Activated CD4-positive, alpha-beta T cell treated with anti-CD3 and anti-CD28 coated beads for 24 hours (primary cell): ENCODE measurements around the gene PPP2R2B.

Experiments
- DNase-seq, 2 donors: peaks; one replicate each; pipeline ENCODE4 v3.0.0-alpha.2; 2020; ENCODE audit warnings: low read depth in 2 of 2

Gene PPP2R2B

DNA sequence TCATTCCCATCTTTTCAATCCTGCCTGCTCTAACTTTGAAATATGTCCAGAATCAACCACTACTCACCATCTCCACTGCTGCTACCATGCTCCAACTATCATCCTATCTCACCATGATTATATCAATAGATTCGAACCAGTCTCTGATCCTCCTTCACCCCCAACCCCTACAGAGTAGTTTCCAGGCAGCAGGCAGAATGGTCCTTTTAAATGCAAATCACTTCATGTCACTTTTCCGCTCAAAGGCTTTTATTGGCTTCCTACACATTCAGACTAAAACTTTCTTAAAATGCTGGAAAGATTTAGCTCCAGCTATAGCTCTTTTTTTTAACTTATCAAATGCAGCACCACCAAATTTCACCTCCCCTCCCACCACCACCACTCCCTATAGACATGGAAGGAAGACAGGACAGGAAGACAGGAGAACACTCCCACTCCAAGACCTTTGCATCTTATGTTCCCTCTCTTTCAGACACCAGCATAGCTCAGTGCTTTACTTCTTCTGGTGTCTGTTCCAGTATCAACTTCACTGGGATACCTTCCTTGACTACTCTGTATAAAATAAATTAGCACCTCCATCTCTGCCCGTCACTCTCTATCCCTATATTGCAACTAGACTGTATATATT lies 9.9 kb upstream of the PPP2R2B start:
- DNase-seq: no peak

DNA sequence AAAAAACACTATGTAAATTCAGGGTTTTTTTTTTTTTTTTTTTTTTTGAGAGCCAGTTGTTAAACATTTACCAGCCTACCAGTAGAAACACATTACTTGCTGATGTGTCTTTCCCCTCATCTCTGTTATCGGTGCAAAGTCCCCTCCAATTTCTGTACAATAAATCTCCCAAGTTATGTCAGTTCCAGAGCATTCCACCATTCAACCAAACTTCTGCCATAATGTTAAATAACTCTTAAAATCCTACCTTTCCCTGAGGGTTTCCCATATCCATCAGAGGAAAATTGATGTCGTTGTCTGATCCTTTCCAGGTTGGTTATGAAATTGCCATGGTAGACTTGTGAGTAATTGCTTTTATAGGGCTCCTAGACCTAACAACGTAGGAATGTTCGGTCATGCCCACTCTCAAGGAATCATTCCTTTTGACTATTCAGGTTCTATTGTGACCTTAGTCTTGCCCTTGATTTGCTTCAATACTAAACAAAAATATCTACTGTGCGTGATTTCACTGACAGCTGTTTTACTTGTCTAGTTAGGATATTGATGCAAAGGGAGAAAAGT lies 5.6 kb upstream of the PPP2R2B start:
- no peak for DNase-seq

DNA sequence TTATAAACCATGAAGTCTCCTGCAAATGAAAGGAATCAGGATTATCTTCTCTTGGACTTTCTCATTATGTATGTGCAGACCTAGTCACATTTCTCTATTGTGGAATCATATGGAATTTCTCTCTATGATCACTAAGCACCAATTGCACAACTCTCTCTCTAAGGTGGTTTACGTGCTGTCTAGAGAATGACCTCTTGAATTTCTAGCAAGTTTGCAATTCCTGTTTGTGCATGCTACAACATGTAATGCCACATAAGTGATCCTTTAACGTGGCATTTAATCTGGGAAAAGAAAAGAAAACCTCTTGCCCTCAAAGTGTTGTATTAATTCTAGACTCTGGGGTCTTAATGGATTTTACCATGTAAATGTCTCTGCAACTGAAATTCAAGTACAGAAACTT lies 5.0 kb upstream of the PPP2R2B start:
- DNase-seq: no peak

DNA sequence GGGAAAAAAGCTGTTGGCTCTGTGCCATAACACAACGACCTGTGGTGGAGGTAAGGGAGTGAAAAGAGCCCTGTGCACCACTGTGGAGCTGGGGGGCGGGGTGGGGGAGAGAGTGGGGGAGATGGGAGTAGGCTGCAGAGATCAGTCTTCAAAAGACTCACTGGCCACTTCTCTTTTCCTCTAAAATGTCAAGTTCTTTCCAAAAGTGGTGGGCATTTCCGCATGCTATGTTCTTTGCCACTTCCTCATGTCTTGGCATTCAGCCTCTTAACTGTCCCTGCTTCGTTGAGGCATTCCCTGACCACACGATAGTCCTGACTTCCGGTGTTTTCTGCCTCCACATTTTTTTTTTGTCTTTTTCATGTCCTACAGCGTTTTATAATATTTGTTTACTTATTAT lies 2.4 kb upstream of the PPP2R2B start:
- no peak for DNase-seq

DNA sequence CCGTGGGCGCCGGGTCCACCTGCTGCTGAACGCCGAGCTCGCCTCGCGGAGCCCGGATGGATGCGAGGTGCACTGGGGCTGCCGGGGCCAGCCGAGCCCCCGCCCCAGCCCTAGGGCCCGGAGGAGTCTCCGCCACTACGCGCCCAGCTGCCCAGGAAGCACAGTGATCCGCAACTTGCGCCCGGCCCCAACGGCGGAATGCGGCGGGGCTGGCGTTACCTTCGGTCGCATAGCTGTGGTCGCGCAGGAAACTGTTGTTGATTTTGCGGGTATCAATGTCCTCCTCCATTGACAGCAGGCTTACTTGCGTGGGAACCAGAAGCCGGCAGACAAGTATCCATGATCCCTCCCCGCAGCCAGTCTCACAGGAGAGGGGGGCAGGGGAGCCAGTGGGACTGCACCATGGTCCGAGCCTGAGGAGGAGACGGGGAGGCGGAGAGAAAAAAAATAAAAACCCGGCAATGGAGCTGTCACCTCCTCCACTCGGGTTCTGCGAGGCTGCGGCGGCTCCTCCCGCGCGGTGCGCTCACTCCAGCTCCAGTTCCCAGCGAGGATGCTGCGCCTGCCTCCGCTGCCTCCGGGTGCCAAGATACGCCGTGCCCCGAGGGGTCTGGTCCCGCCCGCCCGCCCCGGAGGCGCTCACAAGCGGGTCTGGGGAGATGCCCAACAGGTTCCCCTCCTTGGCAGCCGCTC lies 628 bp downstream of the PPP2R2B start:
- DNase-seq: no peak

DNA sequence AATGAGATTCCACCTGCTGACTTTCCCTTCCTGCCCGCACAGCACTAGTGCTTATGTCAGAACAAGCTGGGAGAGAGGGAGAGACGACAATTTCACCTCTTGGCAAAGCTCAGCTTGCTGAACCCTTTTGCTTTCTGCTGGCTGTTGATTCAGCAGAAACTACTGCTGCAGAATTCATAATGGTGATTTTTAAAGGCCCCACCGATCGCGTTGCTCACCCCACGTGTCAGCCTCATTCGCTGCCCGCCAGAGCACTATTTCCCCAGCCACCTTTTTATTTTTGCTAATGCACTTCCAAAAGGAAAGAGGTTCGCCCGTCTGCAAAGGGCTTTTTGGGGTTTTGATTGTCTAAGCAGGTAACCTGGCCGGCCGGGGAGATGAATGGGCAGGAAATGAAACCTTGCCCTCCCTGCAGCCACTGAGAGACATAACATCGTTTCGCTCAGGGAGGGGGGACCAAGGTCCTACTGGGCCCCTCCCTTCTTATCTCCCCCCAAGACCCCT lies 1.3 kb downstream of the PPP2R2B start:
- no peak for DNase-seq

DNA sequence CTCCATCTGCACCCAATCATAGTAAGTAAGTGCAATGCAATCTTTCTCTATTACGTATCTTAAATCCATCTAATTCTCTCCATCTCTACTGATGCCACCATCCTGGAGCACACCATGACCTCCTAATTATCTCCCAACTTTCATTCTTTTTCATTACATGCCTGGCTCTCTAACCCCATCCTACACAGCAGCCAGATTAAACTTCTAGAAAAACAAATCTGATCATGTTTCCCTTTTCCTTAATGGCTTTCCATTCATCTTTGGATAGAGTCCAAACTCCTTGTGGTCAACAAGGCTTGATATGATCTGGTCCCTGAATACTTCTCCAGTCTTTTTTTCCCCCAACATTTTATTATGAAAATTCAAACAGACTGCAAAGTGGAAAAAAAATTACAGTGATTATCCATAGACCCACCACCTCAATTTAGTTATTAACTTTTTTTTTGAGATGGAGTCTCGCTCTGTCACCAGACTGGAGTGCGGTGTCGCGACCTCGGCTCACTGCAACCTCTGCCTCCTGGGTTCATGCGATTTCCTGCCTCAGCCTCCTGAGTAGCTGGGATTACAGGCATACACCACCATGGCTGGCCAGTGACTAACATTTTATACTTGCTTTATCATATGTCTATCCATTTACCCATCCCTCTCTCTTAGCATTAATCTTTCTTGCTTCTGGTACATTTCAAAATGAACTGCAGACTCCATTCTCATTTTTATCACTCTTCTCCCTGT lies 5.2 kb downstream of the PPP2R2B start:
- DNase-seq: no peak

DNA sequence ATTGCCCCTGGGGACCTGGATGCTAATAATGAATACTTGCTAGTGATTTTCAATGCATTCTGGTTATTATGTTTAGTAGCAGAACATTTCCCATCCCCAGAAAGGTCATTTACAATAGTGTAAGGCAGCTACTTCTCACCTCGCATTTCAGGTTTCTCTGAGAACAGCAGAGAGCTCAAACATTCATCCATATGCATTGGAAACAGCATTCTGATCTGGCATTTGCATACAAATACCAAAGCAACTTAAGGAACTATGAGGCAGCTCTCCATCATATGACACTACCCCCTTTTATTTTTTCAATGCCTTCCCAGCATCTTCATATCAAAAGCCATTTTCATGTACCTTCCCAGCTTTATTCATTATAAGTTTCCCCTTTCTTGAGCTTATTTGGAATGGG lies 6.4 kb downstream of the PPP2R2B start:
- DNase-seq: no peak

DNA sequence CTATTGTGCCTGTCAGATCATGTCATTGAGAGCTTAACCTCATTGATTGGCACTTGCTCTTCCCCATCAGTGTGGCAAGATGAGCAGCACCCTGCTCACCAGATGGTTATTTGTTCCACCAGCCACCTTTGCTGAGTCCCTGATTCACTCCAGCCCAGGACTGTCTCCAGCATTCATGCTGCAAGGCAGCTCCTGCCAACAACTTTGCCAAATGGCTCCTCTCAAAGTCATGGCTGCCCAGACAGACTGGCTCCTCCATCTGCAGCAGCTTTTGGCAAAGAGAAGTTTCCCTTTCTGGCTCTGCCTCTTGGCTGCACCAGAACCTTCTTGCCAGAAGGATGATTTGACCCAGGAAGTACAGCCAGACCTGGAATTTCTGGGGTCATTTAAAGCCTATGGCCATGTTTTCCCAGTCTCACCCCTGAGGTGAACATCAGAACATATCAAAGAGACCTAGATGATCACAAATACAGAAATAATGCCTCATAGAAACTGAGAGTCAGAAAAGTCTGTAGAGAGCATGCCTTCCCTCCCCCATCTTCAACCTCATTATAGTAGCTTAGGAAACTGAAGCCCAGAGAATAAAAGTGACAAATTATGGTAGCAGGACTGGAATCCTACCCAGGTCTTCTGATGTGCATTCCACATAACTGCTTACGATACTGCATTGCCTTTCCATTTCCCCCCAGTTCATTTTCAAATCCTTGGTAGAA lies 10.4 kb downstream of the PPP2R2B start:
- no peak for DNase-seq

DNA sequence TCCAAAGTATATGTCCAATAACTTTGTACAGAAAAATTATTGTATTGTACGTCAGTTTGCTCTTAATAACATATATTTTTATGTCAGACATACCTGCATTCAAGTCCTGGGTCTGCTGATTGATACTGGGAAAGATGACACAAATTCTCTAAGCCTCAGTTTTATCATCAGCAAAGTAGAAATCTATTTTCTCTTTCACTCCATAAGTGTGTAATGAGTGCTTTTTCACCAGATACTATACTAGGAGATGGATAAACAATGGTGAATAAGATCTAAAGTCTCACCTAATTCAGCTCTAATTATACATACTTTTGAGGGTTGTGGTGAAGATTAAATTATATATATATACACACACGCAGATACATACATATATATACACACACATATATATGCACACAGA lies 12.3 kb downstream of the PPP2R2B start:
- DNase-seq: no peak

DNA sequence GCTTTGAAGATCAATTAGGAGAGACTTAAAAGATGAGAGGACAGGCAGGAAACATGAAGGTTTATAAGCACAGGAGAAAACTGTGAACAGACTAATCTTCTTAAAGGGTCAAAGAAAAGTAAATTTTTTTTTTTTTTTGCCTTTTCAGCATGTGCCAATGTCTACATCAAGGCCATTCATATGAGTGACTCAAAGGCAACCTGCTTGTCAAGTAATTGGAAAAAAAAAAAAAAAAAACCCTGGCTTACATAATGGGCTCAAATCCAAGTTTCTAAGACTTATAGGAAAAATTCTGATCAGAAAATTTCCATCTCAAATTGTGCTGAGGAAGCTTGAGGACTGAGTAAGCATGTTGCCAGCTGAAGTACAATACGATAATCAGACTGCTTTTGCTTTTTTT lies 15.9 kb downstream of the PPP2R2B start:
- no peak for DNase-seq

DNA sequence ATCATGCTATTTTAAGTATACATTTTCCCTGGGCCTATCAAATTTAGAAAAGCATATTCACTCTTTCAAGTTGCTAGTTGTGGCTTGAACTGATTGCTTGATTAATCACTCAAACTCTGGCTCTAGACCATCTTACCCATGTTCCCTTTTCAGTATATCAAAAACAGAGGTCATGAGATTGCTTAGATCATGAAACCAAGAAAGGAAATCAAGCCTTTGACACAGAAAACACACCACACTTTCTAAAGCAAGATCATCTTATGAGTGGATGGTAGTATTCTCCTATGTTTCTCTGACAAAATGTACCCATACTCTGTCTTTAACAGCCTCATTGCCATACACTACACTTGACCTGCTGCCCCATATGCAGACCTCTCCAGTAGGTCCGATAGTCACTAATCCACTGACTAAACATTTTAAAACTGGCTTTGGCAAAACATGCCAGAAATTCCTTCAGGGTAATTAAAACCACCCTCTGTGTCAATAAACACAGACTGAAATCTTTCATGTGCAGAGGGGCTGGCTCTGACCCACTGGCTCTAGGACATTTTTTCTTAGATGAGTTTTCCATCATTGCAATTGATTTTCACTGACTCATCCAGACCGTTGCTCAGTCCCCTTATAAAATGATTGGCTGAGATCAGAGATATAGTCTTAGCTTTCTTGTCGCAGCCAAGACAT lies 18.2 kb downstream of the PPP2R2B start:
- DNase-seq: no peak

DNA sequence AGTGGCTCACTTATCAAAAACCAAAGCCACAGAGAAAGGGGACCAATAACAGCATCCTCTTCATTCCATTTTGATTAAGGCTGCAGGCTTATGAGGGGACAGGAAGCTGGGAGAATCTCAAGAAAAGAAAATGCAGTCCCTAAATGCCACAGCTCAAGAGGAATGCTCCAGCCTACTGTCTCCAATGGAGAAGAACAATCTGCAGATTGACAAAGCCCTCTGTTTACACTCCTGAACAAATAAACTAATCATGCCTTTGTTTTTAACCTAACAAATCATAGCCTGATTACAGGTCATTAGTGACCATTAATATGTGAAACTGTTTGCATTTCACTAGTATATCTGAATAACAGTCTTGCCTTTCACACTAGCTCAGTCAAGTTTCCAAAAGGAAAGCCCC lies 26.5 kb downstream of the PPP2R2B start:
- no peak for DNase-seq

DNA sequence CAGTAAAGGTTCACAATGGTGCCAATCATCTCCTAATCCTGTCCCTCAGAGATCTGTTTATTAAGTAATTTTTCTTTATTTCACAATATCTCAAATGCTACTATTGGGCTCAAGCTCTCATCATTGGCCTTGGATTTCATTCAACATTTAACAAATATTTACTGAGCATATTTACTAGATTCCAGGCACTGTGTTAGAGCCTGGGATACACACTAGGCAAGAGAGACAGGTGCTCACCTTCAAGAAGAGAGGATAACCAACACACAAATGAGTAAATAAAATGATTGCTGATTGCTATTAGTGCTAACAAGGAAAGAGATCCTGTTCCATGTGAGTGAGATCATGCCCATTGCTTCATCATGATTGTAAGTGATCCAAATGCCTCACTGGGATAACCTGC lies 27.4 kb downstream of the PPP2R2B start:
- DNase-seq: no peak

DNA sequence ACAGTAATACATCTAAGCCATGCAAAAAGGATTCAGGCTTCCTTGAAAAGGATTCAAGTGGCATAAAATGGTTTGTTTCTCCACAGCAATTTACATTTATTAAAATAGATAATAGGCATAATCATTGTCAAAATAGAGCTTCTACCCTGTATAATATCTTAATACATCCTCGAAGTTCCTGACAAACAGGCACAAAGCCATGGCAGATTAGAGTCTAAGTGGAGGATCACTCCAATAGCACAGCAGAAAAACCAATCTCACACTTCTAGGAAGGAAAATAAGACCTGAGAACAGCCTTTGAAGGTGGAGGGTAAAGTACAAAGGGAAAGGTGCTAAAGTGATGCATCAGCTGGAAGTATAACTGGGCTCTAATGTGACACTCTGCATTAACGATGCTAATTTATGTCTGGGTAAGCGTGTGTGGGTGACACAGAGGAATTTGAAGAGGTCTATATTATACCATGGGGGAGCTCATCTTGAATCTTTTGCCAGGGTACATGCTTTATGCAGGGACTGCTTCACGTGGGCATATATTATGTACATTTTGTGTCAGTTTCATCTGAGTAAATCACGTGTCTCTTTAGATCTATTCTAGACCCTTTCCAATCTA lies 28.8 kb downstream of the PPP2R2B start:
- DNase-seq: no peak

DNA sequence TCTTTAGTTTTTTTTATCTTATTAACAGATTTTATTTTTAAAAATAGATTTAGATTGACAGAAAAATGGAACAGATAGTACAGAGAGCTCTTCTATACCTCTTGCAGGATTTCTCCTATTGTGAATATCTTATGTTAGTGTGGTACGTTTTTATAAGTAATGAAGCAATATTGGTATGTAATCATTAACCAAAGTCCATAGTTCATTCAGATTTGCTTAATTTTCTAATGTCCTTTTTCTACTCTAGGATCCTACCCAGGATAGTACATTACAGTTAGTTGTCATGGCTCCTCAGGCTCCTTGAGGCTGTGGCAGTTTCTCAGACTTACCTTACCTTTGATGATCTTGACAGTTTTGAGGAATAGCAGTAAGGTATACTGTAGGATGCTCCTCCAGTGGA lies 30.4 kb downstream of the PPP2R2B start:
- DNase-seq: no peak

DNA sequence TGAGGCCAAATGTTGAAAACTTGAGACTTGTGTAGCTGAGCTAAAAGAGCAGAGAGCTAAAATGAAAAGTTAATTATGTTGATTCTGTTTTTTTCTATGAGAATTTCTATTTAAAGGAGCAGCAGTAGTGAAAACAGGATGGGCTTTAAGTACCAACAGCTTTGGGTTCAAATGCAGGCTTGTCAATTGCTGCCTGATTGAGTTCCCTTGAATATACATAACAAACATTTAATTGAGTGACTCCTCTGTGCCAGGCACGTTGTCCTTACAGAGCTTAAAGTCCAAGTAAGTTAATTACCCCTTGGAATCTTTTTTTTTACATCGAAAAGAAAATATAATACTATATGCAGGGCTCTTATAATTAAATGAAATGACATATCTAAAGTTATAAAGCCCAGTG lies 38.5 kb downstream of the PPP2R2B start:
- no peak for DNase-seq

DNA sequence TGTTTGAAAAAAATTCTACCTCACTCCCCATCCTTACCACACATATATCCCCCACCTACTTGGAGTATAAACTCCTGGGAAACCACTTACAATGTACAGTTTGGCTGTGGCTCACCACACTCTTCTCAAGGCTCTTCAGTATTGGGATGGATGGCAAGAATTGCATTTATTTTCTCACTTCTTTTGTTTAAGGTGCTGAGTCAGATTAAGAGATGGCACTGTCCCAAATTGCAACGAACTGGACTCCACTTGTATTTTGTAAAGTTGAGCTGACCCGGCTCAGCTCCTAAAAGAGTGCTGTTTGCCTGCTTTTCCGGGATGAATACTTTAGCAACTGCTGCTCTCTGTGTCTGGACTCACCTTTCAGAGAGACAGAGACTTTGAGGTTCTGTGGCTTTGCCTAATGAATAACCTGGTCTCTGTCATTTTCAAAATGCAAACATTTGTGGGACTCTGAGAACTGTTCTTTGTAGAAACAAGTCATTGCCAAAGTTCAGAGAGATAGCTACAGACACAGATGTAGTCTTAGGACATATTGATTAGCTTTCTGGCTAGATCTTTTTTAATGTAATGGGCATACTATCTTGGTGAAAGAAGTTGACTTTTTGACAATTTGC lies 42.2 kb downstream of the PPP2R2B start:
- no peak for DNase-seq

DNA sequence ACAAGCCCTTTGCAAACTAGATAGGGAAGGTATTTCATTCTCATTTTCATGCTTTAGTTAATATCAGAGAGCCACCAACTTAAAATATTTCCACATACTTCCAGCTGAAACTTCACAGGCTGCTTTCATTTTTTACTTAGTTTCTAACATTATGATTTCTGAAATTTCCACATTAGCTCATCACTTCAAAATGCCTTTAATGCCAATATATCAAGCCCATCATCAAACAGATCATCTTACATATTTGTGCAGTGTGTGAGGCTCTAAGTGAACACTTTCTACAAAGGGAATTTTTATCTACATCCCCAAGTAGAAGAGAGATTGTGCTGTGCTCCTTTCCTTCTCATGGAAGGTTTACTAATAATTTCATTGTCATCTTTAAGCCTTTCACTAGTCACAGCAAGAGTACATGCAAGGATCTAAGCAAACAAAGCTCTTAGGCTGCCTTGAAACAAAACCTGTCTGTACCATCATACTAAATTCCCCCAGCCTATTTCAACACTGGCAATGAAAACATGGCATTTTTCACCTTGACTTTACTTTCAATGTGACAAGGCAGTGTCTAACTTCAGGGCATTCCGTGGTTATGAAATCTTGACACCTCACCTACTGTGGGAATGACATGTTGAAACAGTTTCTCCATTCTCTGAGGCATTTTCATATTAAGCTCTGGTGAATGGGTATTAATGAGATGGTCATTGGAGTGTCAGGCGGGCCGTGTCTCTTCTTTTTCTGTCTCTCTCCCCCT lies 45.4 kb downstream of the PPP2R2B start:
- no peak for DNase-seq

DNA sequence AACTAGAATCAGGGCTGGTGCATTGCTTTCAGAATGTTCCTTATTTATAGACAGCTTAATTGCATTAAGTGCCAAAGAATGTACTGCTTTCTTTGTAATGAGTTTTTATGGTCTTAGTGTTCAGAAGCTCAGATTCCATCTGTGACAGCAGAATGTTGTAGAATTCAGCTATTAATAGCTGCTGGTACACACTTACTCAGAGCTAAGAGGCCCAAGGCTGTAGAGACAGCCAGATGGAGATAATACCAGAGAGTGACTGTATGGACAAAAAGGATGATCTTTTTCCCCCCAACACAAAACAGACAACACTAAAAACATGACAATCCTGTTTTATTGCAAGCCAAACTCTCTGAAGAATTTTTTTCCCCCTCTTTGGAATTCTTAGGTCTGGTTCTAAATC lies 50.2 kb downstream of the PPP2R2B start:
- DNase-seq: no peak
